SK-N-SH treated with all-trans-retinoic acid at 6 μM for 48 hours (cell line): ENCODE data around the gene HBS1L.

Experiments used
- BACH2 ChIP-seq: fragments of 250-450 bp; sonication (Bioruptor Pico); IDR thresholded peaks from 2 replicates; pipeline ENCODE4 v1.9.0; 2021; ENCODE audit warnings: mild to moderate bottlenecking, borderline replicate concordance
- ESRRG ChIP-seq: fragments of 250-450 bp; sonication (Bioruptor Pico); IDR thresholded peaks from 2 replicates; pipeline ENCODE4 v1.6.1; 2021; ENCODE audit warnings: mild to moderate bottlenecking
- OSR1 ChIP-seq: fragments of 250-450 bp; sonication (Bioruptor Pico); IDR thresholded peaks from 2 replicates; pipeline ENCODE4 v1.8.0; 2022; ENCODE audit warnings: moderate library complexity, mild to moderate bottlenecking, inconsistent platforms
- TOX ChIP-seq: fragments of 250-450 bp; sonication (Bioruptor Pico); IDR thresholded peaks from 2 replicates; pipeline ENCODE4 v1.8.0; 2021; ENCODE audit warnings: mild to moderate bottlenecking, moderate library complexity, borderline replicate concordance
- ZC3H10 ChIP-seq: fragments of 250-450 bp; sonication (Bioruptor Pico); IDR thresholded peaks from 2 replicates; pipeline ENCODE4 v1.5.1; 2021; ENCODE audit warnings: mild to moderate bottlenecking, moderate library complexity
- ZFP30 ChIP-seq: fragments of 450-650 bp; formaldehyde crosslinking; IDR thresholded peaks from 2 replicates; pipeline ENCODE4 v1.5.0; 2022; ENCODE audit warnings: mild to moderate bottlenecking, moderate library complexity
- TF ChIP-seq, protein P1 (sequence below): fragments of 250-450 bp; sonication (Bioruptor Pico); IDR thresholded peaks from 2 replicates; pipeline ENCODE4 v1.8.0; 2020; ENCODE audit warnings: mild to moderate bottlenecking, moderate library complexity, borderline replicate concordance
- TF ChIP-seq, protein P2 (sequence below): fragments of 250-450 bp; sonication (Bioruptor Pico); IDR thresholded peaks from 2 replicates; pipeline ENCODE4 v1.5.1; 2020; ENCODE audit warnings: low read depth, mild to moderate bottlenecking, moderate library complexity

DNA sequence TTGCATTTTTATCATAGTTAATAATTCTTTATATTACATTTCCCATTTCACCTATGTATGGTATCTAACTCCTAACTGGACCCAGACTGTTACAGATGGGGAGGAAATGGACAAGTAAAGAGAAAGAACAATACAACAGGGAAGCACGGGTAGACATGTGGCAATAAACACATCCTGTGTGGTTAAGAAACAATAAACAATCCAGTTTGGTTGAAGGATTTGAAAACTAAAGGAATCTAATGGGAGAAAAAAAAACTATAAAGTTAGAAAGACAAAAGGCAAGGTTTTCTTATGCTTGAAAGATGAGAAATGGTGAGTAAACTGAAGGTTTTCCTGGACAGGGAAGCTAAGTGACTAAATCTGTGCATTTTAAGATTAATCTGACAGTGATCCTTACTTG lies 69.8 kb downstream of the HBS1L start:
- TF ChIP-seq OSR1 (CRISPR knock-in tag) (no peak), BACH2 (CRISPR knock-in tag) (no peak), TOX (CRISPR knock-in tag) (no peak), ESRRG (CRISPR knock-in tag) (no peak), ZFP30 (CRISPR knock-in tag) (no peak), ZC3H10 (CRISPR knock-in tag) (no peak)
- TF ChIP-seq, protein P1, sequence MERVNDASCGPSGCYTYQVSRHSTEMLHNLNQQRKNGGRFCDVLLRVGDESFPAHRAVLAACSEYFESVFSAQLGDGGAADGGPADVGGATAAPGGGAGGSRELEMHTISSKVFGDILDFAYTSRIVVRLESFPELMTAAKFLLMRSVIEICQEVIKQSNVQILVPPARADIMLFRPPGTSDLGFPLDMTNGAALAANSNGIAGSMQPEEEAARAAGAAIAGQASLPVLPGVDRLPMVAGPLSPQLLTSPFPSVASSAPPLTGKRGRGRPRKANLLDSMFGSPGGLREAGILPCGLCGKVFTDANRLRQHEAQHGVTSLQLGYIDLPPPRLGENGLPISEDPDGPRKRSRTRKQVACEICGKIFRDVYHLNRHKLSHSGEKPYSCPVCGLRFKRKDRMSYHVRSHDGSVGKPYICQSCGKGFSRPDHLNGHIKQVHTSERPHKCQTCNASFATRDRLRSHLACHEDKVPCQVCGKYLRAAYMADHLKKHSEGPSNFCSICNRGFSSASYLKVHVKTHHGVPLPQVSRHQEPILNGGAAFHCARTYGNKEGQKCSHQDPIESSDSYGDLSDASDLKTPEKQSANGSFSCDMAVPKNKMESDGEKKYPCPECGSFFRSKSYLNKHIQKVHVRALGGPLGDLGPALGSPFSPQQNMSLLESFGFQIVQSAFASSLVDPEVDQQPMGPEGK (CRISPR knock-in tag), result no peak
- TF ChIP-seq, protein P2, sequence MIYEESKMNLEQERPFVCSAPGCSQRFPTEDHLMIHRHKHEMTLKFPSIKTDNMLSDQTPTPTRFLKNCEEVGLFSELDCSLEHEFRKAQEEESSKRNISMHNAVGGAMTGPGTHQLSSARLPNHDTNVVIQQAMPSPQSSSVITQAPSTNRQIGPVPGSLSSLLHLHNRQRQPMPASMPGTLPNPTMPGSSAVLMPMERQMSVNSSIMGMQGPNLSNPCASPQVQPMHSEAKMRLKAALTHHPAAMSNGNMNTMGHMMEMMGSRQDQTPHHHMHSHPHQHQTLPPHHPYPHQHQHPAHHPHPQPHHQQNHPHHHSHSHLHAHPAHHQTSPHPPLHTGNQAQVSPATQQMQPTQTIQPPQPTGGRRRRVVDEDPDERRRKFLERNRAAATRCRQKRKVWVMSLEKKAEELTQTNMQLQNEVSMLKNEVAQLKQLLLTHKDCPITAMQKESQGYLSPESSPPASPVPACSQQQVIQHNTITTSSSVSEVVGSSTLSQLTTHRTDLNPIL (CRISPR knock-in tag), result no peak
